Activated T-helper 2 cell treated with anti-CD3 and anti-CD28 coated beads, Interferon-gamma antibody, Interleukin-2, Interleukin-4, amounts not matched to agents 10 μg/mL and 5 μg/mL and 100 μg/mL, durations not matched to agents 14 hours and 24 hours and 36 hours (primary cell): ENCODE data around the gene CEP112. TPM values are rescaled to one million over a fixed set of nuclear protein-coding genes. Genes with fewer than 3 reads are reported as not detected.
"Not testable (repeated sequence)": the region's sequence is repeated elsewhere in the genome, so short reads cannot be mapped to it uniquely, and the experiment has no call there.

Source experiments
- DNase-seq: peaks from one replicate; pipeline ENCODE4 v3.0.0; 2021; ENCODE audit warnings: low spot score
- H3K27ac Mint-ChIP-seq: one replicate; pipeline ENCODE4 v1.8.0; 2021; ENCODE audit warnings: mixed read lengths
- H3K27me3 Mint-ChIP-seq: one replicate; pipeline ENCODE4 v1.8.0; 2021; ENCODE audit warnings: low read depth, mixed read lengths
- H3K36me3 Mint-ChIP-seq: one replicate; pipeline ENCODE4 v1.8.0; 2021; ENCODE audit warnings: low read depth, mixed read lengths
- H3K4me1 Mint-ChIP-seq: one replicate; pipeline ENCODE4 v1.8.0; 2021; ENCODE audit warnings: low read depth, mixed read lengths
- H3K4me3 Mint-ChIP-seq: one replicate; pipeline ENCODE4 v1.8.0; 2021; ENCODE audit warnings: low read depth, mild to moderate bottlenecking, moderate library complexity, mixed read lengths
- H3K9me3 Mint-ChIP-seq: one replicate; pipeline ENCODE4 v1.8.0; 2021; ENCODE audit warnings: mixed read lengths
- intact Hi-C: fragments of 100-400 bp; cut with micrococcal nuclease; formaldehyde crosslinking; loops from one replicate; pipeline ENCODE4 v1.15.1; 2023
- total RNA-seq: library from RNA; stranded (reverse); gene quantifications from 2 replicates; pipeline ENCODE4 v1.2.3, GENCODE V29; 2022

Gene CEP112
- total RNA-seq, 1 donor from 2014 or later = 0.66 TPM

GRCh38 chr17:66167189-66167815 is 24.6 kb downstream of the CEP112 start:
- H3K4me1 Mint-ChIP-seq = no peaks in the 10 kb centered on the region
- intact Hi-C loops = loop anchor here (10.0 kb wide), 1 partner anchor 613 kb away; no protein-coding TSS in a partner anchor
- H3K27me3 Mint-ChIP-seq = peaks cover 3% of the 10 kb centered on the region
- no peak for DNase-seq
- no peaks in the 10 kb centered on the region for H3K9me3 Mint-ChIP-seq
- H3K36me3 Mint-ChIP-seq = no peaks in the 10 kb centered on the region
- H3K27ac Mint-ChIP-seq = no peak overlapping the region
- H3K4me3 Mint-ChIP-seq = no peak overlapping the region

- Mint-ChIP-seq H3K4me1 (peaks cover 2% of the 10 kb centered on the region), H3K4me3 (no peak overlapping the region), H3K9me3 (no peaks in the 10 kb centered on the region), H3K27ac (no peak overlapping the region), H3K27me3 (peaks cover 9% of the 10 kb centered on the region), H3K36me3 (no peaks in the 10 kb centered on the region)
- DNase-seq = no peak
- intact Hi-C loops = loop anchor here (1.0 to 10.0 kb wide), 3 partner anchors 611 to 934 kb away; no protein-coding TSS in a partner anchor
These were observed 26.3 kb downstream of the CEP112 start for GRCh38 chr17:66165537-66166123.

- peaks cover 21% of the 10 kb centered on the region for H3K9me3 Mint-ChIP-seq
- H3K27me3 Mint-ChIP-seq, H3K36me3 Mint-ChIP-seq, H3K27ac Mint-ChIP-seq, intact Hi-C loops, H3K4me1 Mint-ChIP-seq, DNase-seq, H3K4me3 Mint-ChIP-seq: not testable (repeated sequence)
These were observed 36.9 kb downstream of the CEP112 start for GRCh38 chr17:66155055-66155454.

- DNase-seq = no peak
- peaks cover 5% of the 10 kb centered on the region for H3K4me1 Mint-ChIP-seq
- H3K27me3 Mint-ChIP-seq = peaks cover 2% of the 10 kb centered on the region
- H3K36me3 Mint-ChIP-seq = no peaks in the 10 kb centered on the region
- peaks cover 7% of the 10 kb centered on the region for H3K9me3 Mint-ChIP-seq
- intact Hi-C loops = no loop called here
- no peak overlapping the region for H3K4me3 Mint-ChIP-seq
- no peak overlapping the region for H3K27ac Mint-ChIP-seq
These were observed 39.2 kb downstream of the CEP112 start for GRCh38 chr17:66152756-66153155.

- no peak overlapping the region for H3K27ac Mint-ChIP-seq
- no peak for DNase-seq
- H3K4me3 Mint-ChIP-seq = no peak overlapping the region
- no peaks in the 10 kb centered on the region for H3K9me3 Mint-ChIP-seq
- intact Hi-C loops = no loop called here
- no peaks in the 10 kb centered on the region for H3K36me3 Mint-ChIP-seq
- no peaks in the 10 kb centered on the region for H3K27me3 Mint-ChIP-seq
- H3K4me1 Mint-ChIP-seq = peaks cover 5% of the 10 kb centered on the region
These were observed 41.2 kb downstream of the CEP112 start for GRCh38 chr17:66150708-66151107.

GRCh38 chr17:66149562-66149961 is 42.4 kb downstream of the CEP112 start:
- H3K4me1 Mint-ChIP-seq = peaks cover 5% of the 10 kb centered on the region
- DNase-seq = no peak
- no peaks in the 10 kb centered on the region for H3K9me3 Mint-ChIP-seq
- peaks cover 3% of the 10 kb centered on the region for H3K27me3 Mint-ChIP-seq
- H3K27ac Mint-ChIP-seq = no peak overlapping the region
- H3K4me3 Mint-ChIP-seq = no peak overlapping the region
- no peaks in the 10 kb centered on the region for H3K36me3 Mint-ChIP-seq
- intact Hi-C loops = no loop called here

- no peaks in the 10 kb centered on the region for H3K36me3 Mint-ChIP-seq
- H3K4me3 Mint-ChIP-seq = no peak overlapping the region
- H3K4me1 Mint-ChIP-seq = peaks cover 5% of the 10 kb centered on the region
- intact Hi-C loops = no loop called here
- H3K27me3 Mint-ChIP-seq = peaks cover 13% of the 10 kb centered on the region
- no peaks in the 10 kb centered on the region for H3K9me3 Mint-ChIP-seq
- no peak for DNase-seq
- no peak overlapping the region for H3K27ac Mint-ChIP-seq
These were observed 45.5 kb downstream of the CEP112 start for GRCh38 chr17:66146394-66146793.

- peaks cover 26% of the 10 kb centered on the region for H3K27me3 Mint-ChIP-seq
- intact Hi-C loops = no loop called here
- no peaks in the 10 kb centered on the region for H3K36me3 Mint-ChIP-seq
- no peaks in the 10 kb centered on the region for H3K9me3 Mint-ChIP-seq
- H3K4me3 Mint-ChIP-seq = no peak overlapping the region
- H3K27ac Mint-ChIP-seq = no peak overlapping the region
- DNase-seq = no peak
- peaks cover 3% of the 10 kb centered on the region for H3K4me1 Mint-ChIP-seq
These were observed 48.2 kb downstream of the CEP112 start for GRCh38 chr17:66143657-66144282.

GRCh38 chr17:66142428-66142827 is 49.5 kb downstream of the CEP112 start:
- DNase-seq = no peak
- H3K4me1 Mint-ChIP-seq = peaks cover 3% of the 10 kb centered on the region
- no peaks in the 10 kb centered on the region for H3K36me3 Mint-ChIP-seq
- no peak overlapping the region for H3K4me3 Mint-ChIP-seq
- H3K27ac Mint-ChIP-seq = no peak overlapping the region
- peaks cover 26% of the 10 kb centered on the region for H3K27me3 Mint-ChIP-seq
- H3K9me3 Mint-ChIP-seq = peaks cover 7% of the 10 kb centered on the region
- intact Hi-C loops = no loop called here

- peaks cover 8% of the 10 kb centered on the region for H3K4me1 Mint-ChIP-seq
- no peak for DNase-seq
- no peak overlapping the region for H3K4me3 Mint-ChIP-seq
- intact Hi-C loops = no loop called here
- peaks cover 26% of the 10 kb centered on the region for H3K27me3 Mint-ChIP-seq
- H3K36me3 Mint-ChIP-seq = no peaks in the 10 kb centered on the region
- H3K27ac Mint-ChIP-seq = no peak overlapping the region
- peaks cover 12% of the 10 kb centered on the region for H3K9me3 Mint-ChIP-seq
These were observed 53.8 kb downstream of the CEP112 start for GRCh38 chr17:66138120-66138519.

GRCh38 chr17:66135896-66136295 is 56.0 kb downstream of the CEP112 start:
- Mint-ChIP-seq H3K36me3 (no peaks in the 10 kb centered on the region), H3K4me3 (no peak overlapping the region), H3K27me3 (peaks cover 20% of the 10 kb centered on the region), H3K9me3 (peaks cover 12% of the 10 kb centered on the region), H3K27ac (no peak overlapping the region), H3K4me1 (peaks cover 8% of the 10 kb centered on the region)
- intact Hi-C loops = no loop called here
- no peak for DNase-seq

- intact Hi-C loops = no loop called here
- H3K4me3 Mint-ChIP-seq = no peak overlapping the region
- no peak for DNase-seq
- peaks cover 12% of the 10 kb centered on the region for H3K9me3 Mint-ChIP-seq
- H3K27me3 Mint-ChIP-seq = peaks cover 18% of the 10 kb centered on the region
- no peak overlapping the region for H3K27ac Mint-ChIP-seq
- peaks cover 8% of the 10 kb centered on the region for H3K4me1 Mint-ChIP-seq
- no peaks in the 10 kb centered on the region for H3K36me3 Mint-ChIP-seq
These were observed 56.7 kb downstream of the CEP112 start for GRCh38 chr17:66135219-66135618.

- no peak for DNase-seq
- Mint-ChIP-seq H3K27me3 (peaks cover 12% of the 10 kb centered on the region), H3K27ac (no peak overlapping the region), H3K36me3 (no peaks in the 10 kb centered on the region), H3K4me3 (no peak overlapping the region), H3K9me3 (no peaks in the 10 kb centered on the region), H3K4me1 (no peaks in the 10 kb centered on the region)
- intact Hi-C loops = no loop called here
These were observed 62.2 kb downstream of the CEP112 start for GRCh38 chr17:66129759-66130158.
